ENCODE results near the gene USHBP1. TPM values are rescaled to one million over a fixed set of nuclear protein-coding genes. Genes with fewer than 3 reads are reported as not detected.

The USHBP1 gene
- total and polyA plus RNA-seq, 2 of the 13 experiments (the other 11 are each of a cell fraction or from before 2014, with no cell fraction given) = 0.15 to 1.5 TPM

- TF ChIP-seq ZNF589 (CRISPR knock-in tag; conservative IDR thresholded peaks at IDR 0.05) (no peak; the same call in 1 of the 2 replicates), ZSCAN29 (CRISPR knock-in tag; conservative IDR thresholded peaks at IDR 0.05) (no peak), POLR2G (IDR thresholded peaks at IDR 0.05; ENCODE audit: low read depth, low read length) (peak; percentile 42; the same call in 1 of the 2 replicates), ZNF660 (CRISPR knock-in tag; IDR thresholded peaks at IDR 0.05; ENCODE audit: borderline replicate concordance, low read depth) (no peak), MAFK (conservative IDR thresholded peaks at IDR 0.05 in 1 of 2, IDR thresholded peaks at IDR 0.05 in 1 of 2; ENCODE audit: low read length in 2 of 2) (no peak), ZNF234 (CRISPR knock-in tag; conservative IDR thresholded peaks at IDR 0.05) (no peak), GZF1 (CRISPR knock-in tag; IDR thresholded peaks at IDR 0.05) (no peak), ZNF75D (CRISPR knock-in tag; IDR thresholded peaks at IDR 0.05; ENCODE audit: borderline replicate concordance) (no peak), PHB2 (IDR thresholded peaks at IDR 0.05; ENCODE audit: partially characterized antibody) (no peak), SIX4 (CRISPR knock-in tag; IDR thresholded peaks at IDR 0.05) (peak; percentile 92), YY1 (IDR thresholded peaks at IDR 0.05; ENCODE audit: insufficient read depth, insufficient replicate concordance, low read depth, low read length) (peak; percentile 82), HOXA3 (CRISPR knock-in tag; IDR thresholded peaks at IDR 0.05) (peak; percentile 86), ZNF556 (CRISPR knock-in tag; IDR thresholded peaks at IDR 0.05; ENCODE audit: borderline replicate concordance) (no peak; the same call in 1 of the 2 replicates), ATF7 (IDR thresholded peaks at IDR 0.05) (no peak), ATF7 (CRISPR knock-in tag; IDR thresholded peaks at IDR 0.05) (no peak)
- TF ChIP-seq, protein P1, sequence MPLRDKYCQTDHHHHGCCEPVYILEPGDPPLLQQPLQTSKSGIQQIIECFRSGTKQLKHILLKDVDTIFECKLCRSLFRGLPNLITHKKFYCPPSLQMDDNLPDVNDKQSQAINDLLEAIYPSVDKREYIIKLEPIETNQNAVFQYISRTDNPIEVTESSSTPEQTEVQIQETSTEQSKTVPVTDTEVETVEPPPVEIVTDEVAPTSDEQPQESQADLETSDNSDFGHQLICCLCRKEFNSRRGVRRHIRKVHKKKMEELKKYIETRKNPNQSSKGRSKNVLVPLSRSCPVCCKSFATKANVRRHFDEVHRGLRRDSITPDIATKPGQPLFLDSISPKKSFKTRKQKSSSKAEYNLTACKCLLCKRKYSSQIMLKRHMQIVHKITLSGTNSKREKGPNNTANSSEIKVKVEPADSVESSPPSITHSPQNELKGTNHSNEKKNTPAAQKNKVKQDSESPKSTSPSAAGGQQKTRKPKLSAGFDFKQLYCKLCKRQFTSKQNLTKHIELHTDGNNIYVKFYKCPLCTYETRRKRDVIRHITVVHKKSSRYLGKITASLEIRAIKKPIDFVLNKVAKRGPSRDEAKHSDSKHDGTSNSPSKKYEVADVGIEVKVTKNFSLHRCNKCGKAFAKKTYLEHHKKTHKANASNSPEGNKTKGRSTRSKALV (CRISPR knock-in tag; IDR thresholded peaks at IDR 0.05) = no peak
- TF ChIP-seq, protein P2, sequence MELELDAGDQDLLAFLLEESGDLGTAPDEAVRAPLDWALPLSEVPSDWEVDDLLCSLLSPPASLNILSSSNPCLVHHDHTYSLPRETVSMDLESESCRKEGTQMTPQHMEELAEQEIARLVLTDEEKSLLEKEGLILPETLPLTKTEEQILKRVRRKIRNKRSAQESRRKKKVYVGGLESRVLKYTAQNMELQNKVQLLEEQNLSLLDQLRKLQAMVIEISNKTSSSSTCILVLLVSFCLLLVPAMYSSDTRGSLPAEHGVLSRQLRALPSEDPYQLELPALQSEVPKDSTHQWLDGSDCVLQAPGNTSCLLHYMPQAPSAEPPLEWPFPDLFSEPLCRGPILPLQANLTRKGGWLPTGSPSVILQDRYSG (CRISPR knock-in tag; IDR thresholded peaks at IDR 0.05) = no peak
- TF ChIP-seq, protein P3, sequence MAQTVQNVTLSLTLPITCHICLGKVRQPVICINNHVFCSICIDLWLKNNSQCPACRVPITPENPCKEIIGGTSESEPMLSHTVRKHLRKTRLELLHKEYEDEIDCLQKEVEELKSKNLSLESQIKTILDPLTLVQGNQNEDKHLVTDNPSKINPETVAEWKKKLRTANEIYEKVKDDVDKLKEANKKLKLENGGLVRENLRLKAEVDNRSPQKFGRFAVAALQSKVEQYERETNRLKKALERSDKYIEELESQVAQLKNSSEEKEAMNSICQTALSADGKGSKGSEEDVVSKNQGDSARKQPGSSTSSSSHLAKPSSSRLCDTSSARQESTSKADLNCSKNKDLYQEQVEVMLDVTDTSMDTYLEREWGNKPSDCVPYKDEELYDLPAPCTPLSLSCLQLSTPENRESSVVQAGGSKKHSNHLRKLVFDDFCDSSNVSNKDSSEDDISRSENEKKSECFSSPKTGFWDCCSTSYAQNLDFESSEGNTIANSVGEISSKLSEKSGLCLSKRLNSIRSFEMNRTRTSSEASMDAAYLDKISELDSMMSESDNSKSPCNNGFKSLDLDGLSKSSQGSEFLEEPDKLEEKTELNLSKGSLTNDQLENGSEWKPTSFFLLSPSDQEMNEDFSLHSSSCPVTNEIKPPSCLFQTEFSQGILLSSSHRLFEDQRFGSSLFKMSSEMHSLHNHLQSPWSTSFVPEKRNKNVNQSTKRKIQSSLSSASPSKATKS (CRISPR knock-in tag; IDR thresholded peaks at IDR 0.05) = no peak
- TF ChIP-seq, protein P4, sequence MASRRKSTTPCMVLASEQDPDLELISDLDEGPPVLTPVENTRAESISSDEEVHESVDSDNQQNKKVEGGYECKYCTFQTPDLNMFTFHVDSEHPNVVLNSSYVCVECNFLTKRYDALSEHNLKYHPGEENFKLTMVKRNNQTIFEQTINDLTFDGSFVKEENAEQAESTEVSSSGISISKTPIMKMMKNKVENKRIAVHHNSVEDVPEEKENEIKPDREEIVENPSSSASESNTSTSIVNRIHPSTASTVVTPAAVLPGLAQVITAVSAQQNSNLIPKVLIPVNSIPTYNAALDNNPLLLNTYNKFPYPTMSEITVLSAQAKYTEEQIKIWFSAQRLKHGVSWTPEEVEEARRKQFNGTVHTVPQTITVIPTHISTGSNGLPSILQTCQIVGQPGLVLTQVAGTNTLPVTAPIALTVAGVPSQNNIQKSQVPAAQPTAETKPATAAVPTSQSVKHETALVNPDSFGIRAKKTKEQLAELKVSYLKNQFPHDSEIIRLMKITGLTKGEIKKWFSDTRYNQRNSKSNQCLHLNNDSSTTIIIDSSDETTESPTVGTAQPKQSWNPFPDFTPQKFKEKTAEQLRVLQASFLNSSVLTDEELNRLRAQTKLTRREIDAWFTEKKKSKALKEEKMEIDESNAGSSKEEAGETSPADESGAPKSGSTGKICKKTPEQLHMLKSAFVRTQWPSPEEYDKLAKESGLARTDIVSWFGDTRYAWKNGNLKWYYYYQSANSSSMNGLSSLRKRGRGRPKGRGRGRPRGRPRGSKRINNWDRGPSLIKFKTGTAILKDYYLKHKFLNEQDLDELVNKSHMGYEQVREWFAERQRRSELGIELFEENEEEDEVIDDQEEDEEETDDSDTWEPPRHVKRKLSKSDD (CRISPR knock-in tag; IDR thresholded peaks at IDR 0.05; ENCODE audit: low read depth) = no peak
Measured at GRCh38 chr19:17243830-17244617, 20.5 kb downstream of the USHBP1 start (continued).

All from HepG2 (cell line).